ENCODE measurements around the gene UBE2N. TPM values are rescaled to one million over a fixed set of nuclear protein-coding genes. Genes with fewer than 3 reads are reported as not detected.

The UBE2N gene
- total RNA-seq, 1 donor from 2014 or later = 116 TPM

DNA sequence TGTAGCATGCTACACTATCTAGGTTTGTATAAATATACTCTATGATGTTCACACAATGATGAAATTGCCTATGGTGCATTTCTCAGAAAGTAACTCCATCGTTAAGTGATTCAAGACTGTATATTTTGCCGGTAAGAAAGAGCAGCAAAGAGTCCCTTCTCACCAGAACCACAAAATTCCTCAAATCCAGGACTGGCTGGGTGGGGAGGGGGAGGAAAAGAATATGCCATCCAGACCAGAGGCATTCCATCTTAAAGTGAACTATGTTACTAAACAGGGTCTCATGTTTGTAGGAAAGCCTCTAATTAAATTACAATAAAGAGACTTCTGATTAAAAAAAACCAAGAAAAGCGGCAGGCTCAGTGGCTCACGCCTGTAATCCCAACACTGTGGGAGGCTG lies 11.5 kb downstream of the UBE2N start:
- Histone ChIP-seq H3K9ac (no peak overlapping the region), H3K79me2 (ENCODE audit: low read depth) (peaks cover 100% of the 10 kb centered on the region), H2AFZ (replicated peaks) (no peak overlapping the region), H3K27me3 (no peaks in the 10 kb centered on the region), H3K4me3 (no peak overlapping the region), H4K20me1 (ENCODE audit: low read depth) (peaks cover 83% of the 10 kb centered on the region), H3K9me3 (ENCODE audit: low read depth) (no peaks in the 10 kb centered on the region), H3K27ac (no peak overlapping the region), H3K4me2 (no peak overlapping the region), H3K36me3 (no peaks in the 10 kb centered on the region), H3F3A (ENCODE audit: low read depth) (no peaks in the 10 kb centered on the region), H3K4me1 (peaks cover 2% of the 10 kb centered on the region)
- H3K4me3 Mint-ChIP-seq = no peak overlapping the region
- peaks cover 3% of the 10 kb centered on the region for H3K27me3 Mint-ChIP-seq (ENCODE audit: insufficient read depth, low read depth)
- peaks cover 16% of the 10 kb centered on the region for H3K36me3 Mint-ChIP-seq
- no peak overlapping the region for H3K27ac Mint-ChIP-seq
- no peak for DNase-seq (ENCODE audit: low spot score)
- TF ChIP-seq, protein P1, sequence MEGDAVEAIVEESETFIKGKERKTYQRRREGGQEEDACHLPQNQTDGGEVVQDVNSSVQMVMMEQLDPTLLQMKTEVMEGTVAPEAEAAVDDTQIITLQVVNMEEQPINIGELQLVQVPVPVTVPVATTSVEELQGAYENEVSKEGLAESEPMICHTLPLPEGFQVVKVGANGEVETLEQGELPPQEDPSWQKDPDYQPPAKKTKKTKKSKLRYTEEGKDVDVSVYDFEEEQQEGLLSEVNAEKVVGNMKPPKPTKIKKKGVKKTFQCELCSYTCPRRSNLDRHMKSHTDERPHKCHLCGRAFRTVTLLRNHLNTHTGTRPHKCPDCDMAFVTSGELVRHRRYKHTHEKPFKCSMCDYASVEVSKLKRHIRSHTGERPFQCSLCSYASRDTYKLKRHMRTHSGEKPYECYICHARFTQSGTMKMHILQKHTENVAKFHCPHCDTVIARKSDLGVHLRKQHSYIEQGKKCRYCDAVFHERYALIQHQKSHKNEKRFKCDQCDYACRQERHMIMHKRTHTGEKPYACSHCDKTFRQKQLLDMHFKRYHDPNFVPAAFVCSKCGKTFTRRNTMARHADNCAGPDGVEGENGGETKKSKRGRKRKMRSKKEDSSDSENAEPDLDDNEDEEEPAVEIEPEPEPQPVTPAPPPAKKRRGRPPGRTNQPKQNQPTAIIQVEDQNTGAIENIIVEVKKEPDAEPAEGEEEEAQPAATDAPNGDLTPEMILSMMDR (IDR thresholded peaks at IDR 0.05) = no peak
- TF ChIP-seq EZH2 (IDR thresholded peaks at IDR 0.05) (no peak), EZH2phosphoT487 (IDR thresholded peaks at IDR 0.05) (no peak)
- H3K9me3 Mint-ChIP-seq = peaks cover 4% of the 10 kb centered on the region
- H3K4me1 Mint-ChIP-seq = peaks cover 4% of the 10 kb centered on the region

DNA sequence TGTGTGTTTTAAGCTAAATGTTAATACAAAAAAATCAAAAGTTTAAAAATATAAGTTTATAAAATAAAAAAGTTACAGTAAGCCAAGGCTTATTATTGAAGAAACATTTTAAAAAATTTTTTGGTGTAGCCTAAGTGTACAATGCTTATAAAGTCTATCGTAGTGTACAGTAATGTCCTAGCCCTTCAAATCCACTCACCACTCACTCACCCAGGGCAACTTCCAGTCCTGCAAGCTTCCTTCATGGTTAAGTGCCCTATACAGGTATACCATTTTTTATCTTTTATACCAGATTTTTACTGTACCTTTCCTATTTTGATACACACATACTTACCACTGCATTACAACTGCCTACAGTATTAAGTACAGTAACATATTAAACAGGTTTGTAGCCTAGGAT lies 11.9 kb downstream of the UBE2N start:
- Histone ChIP-seq H3K4me3 (no peak overlapping the region), H3K36me3 (no peaks in the 10 kb centered on the region), H2AFZ (replicated peaks) (no peak overlapping the region), H3K4me2 (no peak overlapping the region), H3K9ac (no peak overlapping the region), H3K79me2 (ENCODE audit: low read depth) (peaks cover 100% of the 10 kb centered on the region), H3K9me3 (ENCODE audit: low read depth) (no peaks in the 10 kb centered on the region), H3K4me1 (peaks cover 6% of the 10 kb centered on the region), H3F3A (ENCODE audit: low read depth) (no peaks in the 10 kb centered on the region), H3K27ac (no peak overlapping the region), H4K20me1 (ENCODE audit: low read depth) (peaks cover 83% of the 10 kb centered on the region), H3K27me3 (no peaks in the 10 kb centered on the region)
- DNase-seq (ENCODE audit: low spot score) = no peak
- Mint-ChIP-seq H3K4me1 (peaks cover 4% of the 10 kb centered on the region), H3K9me3 (peaks cover 4% of the 10 kb centered on the region), H3K36me3 (peaks cover 16% of the 10 kb centered on the region), H3K4me3 (no peak overlapping the region), H3K27me3 (ENCODE audit: insufficient read depth, low read depth) (peaks cover 3% of the 10 kb centered on the region), H3K27ac (no peak overlapping the region)
- TF ChIP-seq, protein P1 (IDR thresholded peaks at IDR 0.05) = no peak
- TF ChIP-seq EZH2phosphoT487 (IDR thresholded peaks at IDR 0.05) (no peak), EZH2 (IDR thresholded peaks at IDR 0.05) (no peak)

DNA sequence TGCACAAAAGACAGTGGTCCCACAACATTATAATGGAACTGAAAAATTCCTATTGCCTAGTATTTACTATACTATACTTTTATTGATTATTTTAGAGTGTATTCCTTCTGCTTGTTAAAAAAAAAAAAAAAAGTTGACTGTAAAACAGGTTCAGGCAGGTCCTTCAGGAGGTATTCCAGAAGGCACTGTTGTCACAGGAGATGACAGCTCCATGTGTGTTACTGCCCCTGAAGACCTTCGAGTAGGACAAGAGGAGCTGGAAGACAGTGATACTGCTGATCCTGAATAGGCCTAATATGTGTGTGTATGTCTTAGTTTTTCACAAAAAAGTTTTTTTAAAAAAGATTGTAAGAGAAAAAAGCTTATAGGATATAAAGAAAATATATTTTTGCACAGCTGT lies 12.3 kb downstream of the UBE2N start:
- Histone ChIP-seq H3K9ac (no peak overlapping the region), H3K36me3 (no peaks in the 10 kb centered on the region), H3F3A (ENCODE audit: low read depth) (no peaks in the 10 kb centered on the region), H3K4me2 (no peak overlapping the region), H4K20me1 (ENCODE audit: low read depth) (peaks cover 85% of the 10 kb centered on the region), H3K27ac (no peak overlapping the region), H3K4me3 (no peak overlapping the region), H3K9me3 (ENCODE audit: low read depth) (no peaks in the 10 kb centered on the region), H3K4me1 (peaks cover 10% of the 10 kb centered on the region), H3K27me3 (no peaks in the 10 kb centered on the region), H2AFZ (replicated peaks) (no peak overlapping the region), H3K79me2 (ENCODE audit: low read depth) (peaks cover 100% of the 10 kb centered on the region)
- Mint-ChIP-seq H3K36me3 (peaks cover 16% of the 10 kb centered on the region), H3K27ac (no peak overlapping the region), H3K9me3 (peaks cover 4% of the 10 kb centered on the region), H3K4me3 (no peak overlapping the region), H3K27me3 (ENCODE audit: insufficient read depth, low read depth) (peaks cover 3% of the 10 kb centered on the region), H3K4me1 (peaks cover 4% of the 10 kb centered on the region)
- DNase-seq (ENCODE audit: low spot score) = no peak
- TF ChIP-seq EZH2 (IDR thresholded peaks at IDR 0.05) (no peak), EZH2phosphoT487 (IDR thresholded peaks at IDR 0.05) (no peak)
- TF ChIP-seq, protein P1 (IDR thresholded peaks at IDR 0.05) = no peak
